NB4 (cell line): ENCODE results near the gene SGSM2.

Experiments
- CTCF ChIP-seq: IDR thresholded peaks from one replicate; pipeline ENCODE4 v1.5.1; 2012; ENCODE audit warnings: low read depth, low read length
- MAX ChIP-seq: IDR thresholded peaks from 2 replicates; pipeline ENCODE4 v1.6.1; 2011; ENCODE audit warnings: low read depth, low read length
- POLR2A ChIP-seq: IDR thresholded peaks from 2 replicates; pipeline ENCODE4 v1.6.1; 2011; ENCODE audit warnings: mild to moderate bottlenecking; ENCODE audit not compliant: insufficient read length; ENCODE audit errors: extremely low read depth

DNA sequence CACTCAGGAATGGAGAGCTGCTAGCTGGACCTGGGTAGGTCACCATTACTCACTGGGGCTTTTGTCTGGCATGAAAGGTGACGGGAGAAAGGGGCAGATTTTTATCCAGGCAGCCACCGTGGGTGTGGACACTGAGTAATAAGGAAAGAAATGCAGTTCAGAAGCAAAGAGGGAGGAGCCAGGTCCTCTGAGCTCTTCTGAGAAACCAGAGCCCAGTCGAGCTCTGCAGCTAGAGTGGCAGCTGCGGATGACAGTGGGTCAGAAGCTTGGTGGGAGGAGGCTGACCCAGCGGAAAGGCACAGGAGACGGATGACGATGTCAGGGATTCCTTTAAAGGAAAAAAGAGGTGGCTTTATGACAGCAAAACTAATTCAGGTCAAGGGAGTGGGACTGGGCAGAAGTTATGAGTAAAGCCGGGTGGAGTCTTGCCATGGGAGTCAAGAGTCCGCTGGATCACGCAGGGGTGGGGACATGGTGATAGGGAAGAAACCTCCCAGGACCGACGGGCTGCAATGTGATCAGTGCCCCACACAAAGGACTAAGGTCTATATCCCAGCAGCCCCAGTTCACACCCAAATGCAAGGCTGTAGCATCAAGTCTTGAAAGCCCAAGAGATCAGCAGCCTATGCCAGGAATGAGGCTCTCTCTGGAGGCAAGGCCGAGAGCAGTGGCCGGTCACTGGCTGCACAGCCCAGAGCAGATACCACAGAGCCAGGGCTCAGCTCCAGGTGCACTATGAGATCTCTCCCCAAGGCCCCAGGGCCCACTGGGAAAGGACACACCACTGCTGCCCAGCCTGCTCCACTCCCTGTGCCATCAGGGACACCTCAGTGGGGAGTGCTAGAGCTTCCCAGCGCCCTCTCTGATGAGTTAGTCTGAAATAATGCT, 69.8 kb downstream of the SGSM2 start:
- TF ChIP-seq CTCF (no peak), POLR2A (no peak), MAX (no peak)
